Chondrocyte (in vitro differentiated cells): ENCODE measurements around the gene AADAT. TPM values are rescaled to one million over a fixed set of nuclear protein-coding genes. Genes with fewer than 3 reads are reported as not detected.
"Not testable (repeated sequence)": the region's sequence is repeated elsewhere in the genome, so short reads cannot be mapped to it uniquely, and the experiment has no call there.

Source experiments
- DNase-seq: peaks from one replicate; pipeline ENCODE4 v3.0.0; 2021; ENCODE audit warnings: mixed read lengths, low spot score
- H3K27ac Mint-ChIP-seq: one replicate; pipeline ENCODE4 v1.8.0; 2021; ENCODE audit warnings: mild to moderate bottlenecking, moderate library complexity, mixed read lengths; ENCODE audit not compliant: unreplicated experiment
- H3K27me3 Mint-ChIP-seq: 2 replicates; pipeline ENCODE4 v1.8.0; 2021; ENCODE audit warnings: low read depth, mixed read lengths
- H3K36me3 Mint-ChIP-seq: 2 replicates; pipeline ENCODE4 v1.8.0; 2021; ENCODE audit warnings: low read depth, mixed read lengths
- H3K4me1 Mint-ChIP-seq: 2 replicates; pipeline ENCODE4 v1.8.0; 2021; ENCODE audit warnings: low read depth, mild to moderate bottlenecking, mixed read lengths
- H3K4me3 Mint-ChIP-seq: one replicate; pipeline ENCODE4 v1.8.0; 2021; ENCODE audit warnings: mild to moderate bottlenecking, moderate library complexity, mixed read lengths; ENCODE audit not compliant: unreplicated experiment
- H3K9me3 Mint-ChIP-seq: 2 replicates; pipeline ENCODE4 v1.8.0; 2021; ENCODE audit warnings: low read depth, mixed read lengths
- total RNA-seq: library from RNA; stranded (reverse); gene quantifications from 3 replicates; pipeline ENCODE4 v1.2.1, GENCODE V29; 2021
- TF ChIP-seq, protein P1 (sequence below): fragments of 200-600 bp; sonication (generic); IDR thresholded peaks from 2 replicates; pipeline ENCODE4 v1.5.0; 2021; ENCODE audit warnings: antibody characterized with exemption, mild to moderate bottlenecking, moderate library complexity

AADAT gene
- total RNA-seq, 1 donor from 2014 or later, result 13.2 TPM

DNA sequence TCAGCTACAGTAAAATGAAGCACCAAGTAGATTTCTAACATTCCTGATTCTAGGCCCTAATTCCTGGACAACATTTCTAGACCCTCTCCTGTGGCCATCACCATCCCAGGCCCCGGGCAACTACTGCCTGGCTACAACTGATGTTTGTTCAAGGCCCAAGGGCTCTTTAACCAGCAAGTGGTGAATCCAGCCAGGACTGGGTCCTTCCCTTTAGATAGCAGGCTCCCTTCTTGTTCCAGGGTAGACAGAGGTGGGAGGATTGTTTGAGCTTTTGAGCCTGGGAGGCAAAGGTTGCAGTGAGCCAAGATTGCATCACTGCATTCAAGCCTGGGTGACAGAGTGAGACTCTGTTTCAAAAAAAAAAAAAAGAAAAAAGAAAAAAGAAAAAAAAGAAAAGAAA is 12.7 kb upstream of the AADAT start:
- Mint-ChIP-seq H3K4me3 (no peak overlapping the region), H3K36me3 (no peaks in the 10 kb centered on the region), H3K9me3 (no peaks in the 10 kb centered on the region), H3K27me3 (peaks cover 11% of the 10 kb centered on the region), H3K27ac (no peak overlapping the region), H3K4me1 (no peaks in the 10 kb centered on the region)
- TF ChIP-seq, protein P1, sequence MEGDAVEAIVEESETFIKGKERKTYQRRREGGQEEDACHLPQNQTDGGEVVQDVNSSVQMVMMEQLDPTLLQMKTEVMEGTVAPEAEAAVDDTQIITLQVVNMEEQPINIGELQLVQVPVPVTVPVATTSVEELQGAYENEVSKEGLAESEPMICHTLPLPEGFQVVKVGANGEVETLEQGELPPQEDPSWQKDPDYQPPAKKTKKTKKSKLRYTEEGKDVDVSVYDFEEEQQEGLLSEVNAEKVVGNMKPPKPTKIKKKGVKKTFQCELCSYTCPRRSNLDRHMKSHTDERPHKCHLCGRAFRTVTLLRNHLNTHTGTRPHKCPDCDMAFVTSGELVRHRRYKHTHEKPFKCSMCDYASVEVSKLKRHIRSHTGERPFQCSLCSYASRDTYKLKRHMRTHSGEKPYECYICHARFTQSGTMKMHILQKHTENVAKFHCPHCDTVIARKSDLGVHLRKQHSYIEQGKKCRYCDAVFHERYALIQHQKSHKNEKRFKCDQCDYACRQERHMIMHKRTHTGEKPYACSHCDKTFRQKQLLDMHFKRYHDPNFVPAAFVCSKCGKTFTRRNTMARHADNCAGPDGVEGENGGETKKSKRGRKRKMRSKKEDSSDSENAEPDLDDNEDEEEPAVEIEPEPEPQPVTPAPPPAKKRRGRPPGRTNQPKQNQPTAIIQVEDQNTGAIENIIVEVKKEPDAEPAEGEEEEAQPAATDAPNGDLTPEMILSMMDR, result no peak
- no peak for DNase-seq

DNA sequence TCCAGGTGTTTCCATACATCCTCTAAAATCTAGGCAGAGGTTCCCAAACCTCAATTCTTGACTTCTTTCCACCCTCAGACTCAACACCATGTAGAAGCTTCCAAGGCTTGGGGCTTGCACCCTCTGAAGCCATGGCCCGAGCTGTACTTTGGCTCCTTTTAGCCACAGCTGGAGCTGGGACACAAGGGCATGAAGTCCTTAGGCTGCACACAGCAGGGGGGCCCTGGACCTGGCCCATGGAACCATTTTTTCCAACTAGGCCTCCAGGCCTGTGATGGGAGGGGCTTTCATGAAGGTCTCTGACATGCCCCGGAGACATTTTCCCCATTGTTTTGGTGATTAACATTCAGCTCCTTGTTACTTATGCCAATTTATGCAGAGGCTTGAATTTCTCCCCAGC is 8.4 kb upstream of the AADAT start:
- not testable (repeated sequence) for DNase-seq, H3K4me1 Mint-ChIP-seq

DNA sequence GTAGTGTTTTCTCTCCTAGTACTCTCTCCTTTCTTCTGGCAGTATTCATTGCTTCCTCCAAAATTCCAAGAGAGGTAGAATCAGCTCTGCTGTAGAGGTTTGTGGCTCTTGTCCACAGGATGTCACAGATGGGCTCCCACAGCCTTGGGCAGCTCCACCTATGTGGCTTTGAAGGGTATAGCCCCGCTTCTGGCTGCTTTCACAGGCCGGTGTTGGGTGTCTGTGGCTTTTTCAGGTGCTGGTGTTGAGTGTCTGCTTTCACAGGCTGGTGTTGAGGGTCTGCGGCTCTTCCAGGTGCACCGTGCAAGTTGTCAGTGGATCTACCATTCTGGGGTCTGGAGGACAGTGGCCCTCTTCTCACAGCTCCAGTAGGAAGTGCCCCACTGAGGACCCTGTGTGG is 7.9 kb upstream of the AADAT start:
- H3K9me3 Mint-ChIP-seq, result no peaks in the 10 kb centered on the region
- H3K36me3 Mint-ChIP-seq, result no peaks in the 10 kb centered on the region
- DNase-seq, result no peak
- no peak overlapping the region for H3K27ac Mint-ChIP-seq
- H3K4me3 Mint-ChIP-seq, result no peak overlapping the region
- H3K27me3 Mint-ChIP-seq, result peaks cover 13% of the 10 kb centered on the region
- TF ChIP-seq, protein P1, result no peak
- H3K4me1 Mint-ChIP-seq, result no peaks in the 10 kb centered on the region

More for the DNA sequence above, 8.4 kb upstream of the AADAT start:
- H3K36me3 Mint-ChIP-seq, H3K9me3 Mint-ChIP-seq, H3K27ac Mint-ChIP-seq, H3K4me3 Mint-ChIP-seq: not testable (repeated sequence)
- peaks cover 15% of the 10 kb centered on the region for H3K27me3 Mint-ChIP-seq

DNA sequence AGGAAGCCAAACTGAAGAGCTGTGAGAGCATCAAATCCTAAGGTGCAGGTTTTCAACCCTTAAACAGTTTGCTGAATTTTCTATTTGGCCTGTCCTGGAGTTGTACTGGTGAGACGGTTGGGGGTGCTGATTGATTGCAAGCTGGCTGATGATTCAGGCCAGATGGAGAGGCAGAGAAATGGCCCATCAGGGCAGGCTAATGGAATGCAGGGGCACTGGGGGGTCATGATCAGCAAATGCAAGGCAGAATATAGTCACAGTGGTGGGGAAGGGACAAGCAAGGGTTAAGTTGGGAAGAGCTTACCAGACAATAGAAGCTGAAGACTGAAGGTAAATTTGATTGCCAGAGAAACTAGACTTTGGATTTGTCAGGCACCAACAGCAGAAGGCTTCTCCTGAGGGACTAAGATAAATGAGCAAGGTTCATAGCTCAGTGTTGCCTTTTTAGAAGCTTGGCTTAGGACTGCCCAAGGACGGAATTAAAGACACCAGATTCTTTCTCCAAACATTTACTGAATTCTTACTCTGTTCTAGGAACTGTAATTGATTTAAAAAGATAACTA is 4.3 kb upstream of the AADAT start:
- Mint-ChIP-seq H3K4me1 (peaks cover 12% of the 10 kb centered on the region), H3K27me3 (peaks cover 13% of the 10 kb centered on the region), H3K27ac (no peak overlapping the region), H3K4me3 (no peak overlapping the region), H3K36me3 (no peaks in the 10 kb centered on the region), H3K9me3 (no peaks in the 10 kb centered on the region)
- TF ChIP-seq, protein P1, result no peak
- no peak for DNase-seq

DNA sequence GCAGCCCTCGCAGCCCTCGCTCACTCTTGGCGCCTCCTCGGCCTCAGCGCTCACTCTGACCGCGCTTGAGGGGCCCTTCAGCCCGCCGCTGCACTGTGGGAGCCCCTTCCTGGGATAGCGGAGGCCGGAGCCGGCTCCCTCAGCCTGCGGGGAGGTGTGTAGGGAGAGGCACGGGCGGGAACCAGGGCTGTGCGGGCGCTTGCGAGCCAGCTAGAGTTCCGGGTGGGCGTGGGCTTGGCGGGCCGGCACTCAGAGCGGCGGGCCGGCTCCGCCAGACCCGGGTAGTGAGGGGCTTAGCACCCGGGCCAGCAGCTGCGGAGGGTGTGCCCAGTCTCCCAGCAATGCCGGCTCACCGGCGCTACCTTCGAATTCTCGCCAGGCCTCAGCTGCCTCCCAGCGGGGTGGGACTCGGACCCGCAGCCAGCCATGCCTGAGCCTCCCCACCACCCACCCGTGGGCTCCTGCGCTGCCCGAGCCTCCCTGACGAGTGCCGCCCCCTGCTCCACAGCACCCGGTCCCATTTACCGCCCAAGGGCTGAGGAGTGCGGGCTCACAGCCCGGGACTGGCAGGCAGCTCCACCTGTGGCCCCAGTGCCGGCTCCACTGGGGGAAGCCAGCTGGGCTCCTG is 1.4 kb upstream of the AADAT start:
- no peaks in the 10 kb centered on the region for H3K9me3 Mint-ChIP-seq
- no peak overlapping the region for H3K27ac Mint-ChIP-seq
- H3K4me1 Mint-ChIP-seq, result peaks cover 21% of the 10 kb centered on the region
- DNase-seq, result no peak
- H3K4me3 Mint-ChIP-seq, result peak overlapping the region; percentile 88
- H3K36me3 Mint-ChIP-seq, result peaks cover 4% of the 10 kb centered on the region
- H3K27me3 Mint-ChIP-seq, result peaks cover 5% of the 10 kb centered on the region
- TF ChIP-seq, protein P1, result no peak
